MM.1S (cell line): ENCODE results near the gene MLANA.

Experiments
- DNase-seq: peaks from one replicate; pipeline ENCODE4 v3.0.0-alpha.2; 2015
- H2AFZ ChIP-seq: fragments of 300-600 bp; sonication (generic); 2 replicates; pipeline ENCODE4 v1.6.0; 2016; ENCODE audit warnings: antibody characterized with exemption, low read length
- H3F3A ChIP-seq: fragments of 300-600 bp; sonication (generic); 2 replicates; pipeline ENCODE4 v1.6.1; 2016; ENCODE audit warnings: mild to moderate bottlenecking, antibody characterized with exemption, low read length, moderate library complexity, mixed read lengths; ENCODE audit not compliant: insufficient read depth
- H3K27ac ChIP-seq: fragments of 300-600 bp; sonication (generic); 2 replicates; pipeline ENCODE4 v1.5.1; 2016; ENCODE audit warnings: mild to moderate bottlenecking, low read length
- H3K27me3 ChIP-seq: fragments of 300-600 bp; sonication (generic); replicated peaks from 2 replicates; pipeline ENCODE4 v1.6.0; 2016; ENCODE audit warnings: low read length; ENCODE audit not compliant: insufficient read depth
- H3K36me3 ChIP-seq: fragments of 300-600 bp; sonication (generic); replicated peaks from 2 replicates; pipeline ENCODE4 v1.6.1; 2016; ENCODE audit warnings: mild to moderate bottlenecking, low read length, mixed read lengths; ENCODE audit not compliant: insufficient read depth
- H3K4me1 ChIP-seq: fragments of 300-600 bp; sonication (generic); 2 replicates; pipeline ENCODE4 v1.6.1; 2016; ENCODE audit warnings: low read length, mixed read lengths
- H3K4me2 ChIP-seq: fragments of 300-600 bp; sonication (generic); 2 replicates; pipeline ENCODE4 v1.6.0; 2016; ENCODE audit warnings: low read depth, low read length
- H3K4me3 ChIP-seq: fragments of 300-600 bp; sonication (generic); 2 replicates; pipeline ENCODE4 v1.5.1; 2016; ENCODE audit warnings: low read length, mixed read lengths
- H3K79me2 ChIP-seq: fragments of 300-600 bp; sonication (generic); 2 replicates; pipeline ENCODE4 v1.6.1; 2016; ENCODE audit warnings: mixed run types, low read length, mixed read lengths
- H3K9ac ChIP-seq: fragments of 300-600 bp; sonication (generic); 2 replicates; pipeline ENCODE4 v1.6.1; 2016; ENCODE audit warnings: low read length, mixed read lengths
- H3K9me2 ChIP-seq: fragments of 300-600 bp; sonication (generic); replicated peaks from 2 replicates; pipeline ENCODE4 v1.6.1; 2016; ENCODE audit warnings: mild to moderate bottlenecking, low read length, mixed read lengths; ENCODE audit not compliant: insufficient read depth
- H3K9me3 ChIP-seq: fragments of 300-600 bp; sonication (generic); replicated peaks from 2 replicates; pipeline ENCODE4 v1.6.1; 2016; ENCODE audit warnings: mild to moderate bottlenecking, low read length, mixed read lengths; ENCODE audit not compliant: insufficient read depth
- H4K20me1 ChIP-seq: fragments of 300-600 bp; sonication (generic); 2 replicates; pipeline ENCODE4 v1.6.1; 2016; ENCODE audit warnings: mild to moderate bottlenecking, low read length, moderate library complexity, mixed read lengths; ENCODE audit not compliant: insufficient read depth
- EZH2 ChIP-seq: fragments of 300-600 bp; sonication (generic); optimal IDR thresholded peaks from 2 replicates; pipeline ENCODE3; 2017; ENCODE audit warnings: low read depth, mild to moderate bottlenecking, antibody characterized with exemption, low read length, mixed read lengths
- EZH2phosphoT487 ChIP-seq: fragments of 300-600 bp; sonication (generic); IDR thresholded peaks from 2 replicates; pipeline ENCODE4 v1.6.1; 2018; ENCODE audit warnings: antibody characterized with exemption, low read length
- TF ChIP-seq, protein P1 (sequence below): fragments of 300-600 bp; sonication (generic); IDR thresholded peaks from 2 replicates; pipeline ENCODE4 v1.5.1; 2016; ENCODE audit warnings: antibody characterized with exemption, low read length, mixed read lengths

The MLANA gene

DNA sequence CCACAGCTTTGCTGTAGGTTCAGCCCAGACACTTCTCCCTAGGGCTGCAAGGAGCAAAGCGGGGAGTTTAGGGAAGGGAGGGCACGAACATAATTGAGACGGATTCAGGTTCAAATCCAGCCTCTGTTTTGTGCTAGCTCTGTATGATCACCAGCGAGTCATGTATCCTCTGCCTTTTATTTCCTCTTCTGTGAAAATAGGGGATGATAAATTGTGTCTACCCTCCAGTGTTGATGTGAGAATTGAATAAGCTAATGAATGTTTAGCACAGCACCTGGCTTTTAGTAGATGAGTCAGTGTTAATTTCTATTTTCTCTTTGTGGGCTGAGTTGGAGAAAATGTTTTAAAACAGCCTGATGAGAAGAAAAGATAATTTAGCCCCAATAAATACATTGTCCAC lies 6.2 kb downstream of the MLANA start:
- DNase-seq = no peak
- H3K4me3 ChIP-seq = no peak overlapping the region

DNA sequence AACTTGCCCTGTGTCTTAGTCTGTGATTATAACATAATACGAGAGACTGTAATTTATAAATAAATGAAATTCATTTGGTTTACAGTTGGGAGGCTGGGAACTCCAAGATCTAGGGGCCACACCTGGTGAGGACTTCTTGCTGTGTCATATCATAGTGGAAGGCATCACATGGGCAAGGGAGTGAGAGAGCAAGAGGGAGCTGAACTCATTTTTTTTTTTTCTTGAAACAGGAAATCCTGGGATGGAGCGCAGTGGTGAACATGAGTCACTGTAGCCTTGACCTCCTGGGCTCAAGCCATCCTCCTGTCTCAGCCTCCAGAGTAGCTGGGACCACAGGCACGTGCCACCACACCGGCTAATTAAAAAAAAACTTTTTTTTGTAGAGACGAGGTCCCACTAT lies 7.2 kb downstream of the MLANA start:
- H3K4me2 ChIP-seq = no peak overlapping the region
- H3F3A ChIP-seq = no peaks in the 10 kb centered on the region
- no peaks in the 10 kb centered on the region for H4K20me1 ChIP-seq
- H3K4me3 ChIP-seq = no peak overlapping the region
- no peaks in the 10 kb centered on the region for H3K9me3 ChIP-seq
- no peaks in the 10 kb centered on the region for H3K27me3 ChIP-seq
- no peaks in the 10 kb centered on the region for H3K4me1 ChIP-seq
- no peak overlapping the region for H3K27ac ChIP-seq
- H3K79me2 ChIP-seq = no peaks in the 10 kb centered on the region
- TF ChIP-seq EZH2 (no peak), EZH2phosphoT487 (no peak)
- TF ChIP-seq, protein P1, sequence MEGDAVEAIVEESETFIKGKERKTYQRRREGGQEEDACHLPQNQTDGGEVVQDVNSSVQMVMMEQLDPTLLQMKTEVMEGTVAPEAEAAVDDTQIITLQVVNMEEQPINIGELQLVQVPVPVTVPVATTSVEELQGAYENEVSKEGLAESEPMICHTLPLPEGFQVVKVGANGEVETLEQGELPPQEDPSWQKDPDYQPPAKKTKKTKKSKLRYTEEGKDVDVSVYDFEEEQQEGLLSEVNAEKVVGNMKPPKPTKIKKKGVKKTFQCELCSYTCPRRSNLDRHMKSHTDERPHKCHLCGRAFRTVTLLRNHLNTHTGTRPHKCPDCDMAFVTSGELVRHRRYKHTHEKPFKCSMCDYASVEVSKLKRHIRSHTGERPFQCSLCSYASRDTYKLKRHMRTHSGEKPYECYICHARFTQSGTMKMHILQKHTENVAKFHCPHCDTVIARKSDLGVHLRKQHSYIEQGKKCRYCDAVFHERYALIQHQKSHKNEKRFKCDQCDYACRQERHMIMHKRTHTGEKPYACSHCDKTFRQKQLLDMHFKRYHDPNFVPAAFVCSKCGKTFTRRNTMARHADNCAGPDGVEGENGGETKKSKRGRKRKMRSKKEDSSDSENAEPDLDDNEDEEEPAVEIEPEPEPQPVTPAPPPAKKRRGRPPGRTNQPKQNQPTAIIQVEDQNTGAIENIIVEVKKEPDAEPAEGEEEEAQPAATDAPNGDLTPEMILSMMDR = no peak
- H2AFZ ChIP-seq = no peak overlapping the region
- H3K36me3 ChIP-seq = no peaks in the 10 kb centered on the region
- no peaks in the 10 kb centered on the region for H3K9me2 ChIP-seq
- H3K9ac ChIP-seq = no peak overlapping the region
- DNase-seq = no peak

More for the DNA sequence above, 6.2 kb downstream of the MLANA start:
- H3K9me3 ChIP-seq = no peaks in the 10 kb centered on the region
- no peaks in the 10 kb centered on the region for H4K20me1 ChIP-seq
- no peak overlapping the region for H2AFZ ChIP-seq
- H3K4me2 ChIP-seq = no peak overlapping the region
- H3K9me2 ChIP-seq = no peaks in the 10 kb centered on the region
- no peaks in the 10 kb centered on the region for H3F3A ChIP-seq
- no peak overlapping the region for H3K9ac ChIP-seq
- H3K27ac ChIP-seq = no peak overlapping the region
- no peaks in the 10 kb centered on the region for H3K27me3 ChIP-seq
- no peaks in the 10 kb centered on the region for H3K79me2 ChIP-seq
- TF ChIP-seq, protein P1 = no peak
- no peak for TF ChIP-seq EZH2
- no peak for TF ChIP-seq EZH2phosphoT487
- H3K36me3 ChIP-seq = no peaks in the 10 kb centered on the region
- no peaks in the 10 kb centered on the region for H3K4me1 ChIP-seq

DNA sequence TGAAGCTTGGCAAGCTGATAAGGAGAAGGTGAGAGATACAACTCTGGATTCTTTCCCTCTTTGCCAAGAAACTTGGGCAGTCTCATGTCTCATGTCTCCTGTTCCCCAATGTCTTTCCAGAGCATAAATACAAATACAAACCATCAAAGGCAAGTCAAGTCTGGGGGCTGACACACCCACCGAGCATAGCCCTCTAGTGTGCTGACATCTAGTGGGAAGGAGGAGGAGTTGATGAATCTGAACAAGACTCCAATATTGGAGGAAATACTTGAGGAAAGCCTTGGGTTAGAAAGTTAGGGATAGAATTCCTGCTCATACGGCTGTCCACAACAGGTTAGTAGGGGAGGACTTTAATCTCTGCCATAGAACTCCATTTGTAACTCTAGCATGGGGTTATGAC lies 8.6 kb downstream of the MLANA start:
- no peak overlapping the region for H3K4me2 ChIP-seq
- no peaks in the 10 kb centered on the region for H3K4me1 ChIP-seq
- H3K36me3 ChIP-seq = no peaks in the 10 kb centered on the region
- TF ChIP-seq, protein P1 = no peak
- TF ChIP-seq EZH2 (no peak), EZH2phosphoT487 (no peak)
- no peaks in the 10 kb centered on the region for H3K79me2 ChIP-seq
- no peak overlapping the region for H3K9ac ChIP-seq
- no peaks in the 10 kb centered on the region for H4K20me1 ChIP-seq
- H3K27me3 ChIP-seq = no peaks in the 10 kb centered on the region
- no peaks in the 10 kb centered on the region for H3K9me2 ChIP-seq
- no peaks in the 10 kb centered on the region for H3F3A ChIP-seq
- DNase-seq = no peak
- H3K4me3 ChIP-seq = no peak overlapping the region
- H2AFZ ChIP-seq = no peak overlapping the region
- no peaks in the 10 kb centered on the region for H3K9me3 ChIP-seq
- H3K27ac ChIP-seq = no peak overlapping the region

DNA sequence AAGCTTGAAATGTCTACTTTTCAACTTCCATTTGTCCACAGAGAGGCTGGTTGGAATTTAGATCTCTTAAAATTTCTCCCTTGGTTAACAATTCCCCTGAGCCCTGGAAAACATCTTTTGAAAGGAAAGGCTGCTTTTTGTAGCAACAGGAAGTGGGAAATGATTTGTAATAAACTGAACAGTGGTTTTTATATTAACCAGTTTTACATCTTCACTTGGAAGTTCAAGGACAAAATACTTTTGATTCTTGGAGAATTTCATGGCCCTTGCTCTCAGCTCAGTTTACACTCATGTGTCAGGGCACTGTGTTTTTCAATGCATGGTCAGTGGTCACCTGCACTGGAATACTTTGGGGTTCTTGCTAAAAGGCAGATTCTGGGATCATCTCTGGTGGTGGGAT lies 9.9 kb downstream of the MLANA start:
- Histone ChIP-seq H3K27ac (no peak overlapping the region), H3K27me3 (no peaks in the 10 kb centered on the region), H3K36me3 (no peaks in the 10 kb centered on the region), H3K9ac (no peak overlapping the region), H3K9me3 (no peaks in the 10 kb centered on the region), H2AFZ (no peak overlapping the region), H3K4me2 (no peak overlapping the region), H3K9me2 (no peaks in the 10 kb centered on the region), H3K79me2 (no peaks in the 10 kb centered on the region), H4K20me1 (no peaks in the 10 kb centered on the region), H3F3A (no peaks in the 10 kb centered on the region), H3K4me3 (no peak overlapping the region), H3K4me1 (no peaks in the 10 kb centered on the region)
- no peak for DNase-seq
- TF ChIP-seq EZH2 = no peak
- TF ChIP-seq, protein P1 = no peak
- TF ChIP-seq EZH2phosphoT487 = no peak
